LNCaP clone FGC (cell line): ENCODE data around the gene IFIT3.

ENCODE experiments used
- DNase-seq: peaks from one replicate; pipeline ENCODE4 v3.0.0-alpha.2; 2011; ENCODE audit warnings: low read depth
- H3K4me3 ChIP-seq: 2 replicates; pipeline ENCODE4 v1.5.1; 2011; ENCODE audit warnings: mild to moderate bottlenecking, low read depth, low read length, control low read depth
- CTCF ChIP-seq: IDR thresholded peaks from 2 replicates; pipeline ENCODE4 v1.5.1; 2012; ENCODE audit warnings: mild to moderate bottlenecking; ENCODE audit not compliant: control insufficient read depth, insufficient read depth; ENCODE audit errors: extremely low read depth

IFIT3 gene

GRCh38 chr10:89327803-89328441 lies at the start of gene IFIT3:
Gene IFIT3, plus strand, starts transcription at chr10:89327997. Its CDS starts 77 bp downstream, at chr10:89328074.
- no peak for TF ChIP-seq CTCF
- H3K4me3 ChIP-seq, result peak within 1 kb of the TSS; percentile 47
- DNase-seq, result no peak

- no peak for DNase-seq
- H3K4me3 ChIP-seq, result no peak overlapping the region
- no peak for TF ChIP-seq CTCF
These were observed 49.7 kb upstream of the IFIT3 start for GRCh38 chr10:89278034-89278535.

- no peak for DNase-seq
- H3K4me3 ChIP-seq, result no peak overlapping the region
- no peak for TF ChIP-seq CTCF
These were observed 48.9 kb upstream of the IFIT3 start for GRCh38 chr10:89278900-89279392.

GRCh38 chr10:89279421-89279869 lies 48.4 kb upstream of the IFIT3 start:
- TF ChIP-seq CTCF, result no peak
- DNase-seq, result no peak
- H3K4me3 ChIP-seq, result no peak overlapping the region

- no peak for DNase-seq
- H3K4me3 ChIP-seq, result no peak overlapping the region
- no peak for TF ChIP-seq CTCF
These were observed 47.3 kb upstream of the IFIT3 start for GRCh38 chr10:89280508-89280907.

GRCh38 chr10:89281606-89282395 lies 46.0 kb upstream of the IFIT3 start:
- no peak for DNase-seq
- no peak for TF ChIP-seq CTCF
- no peak overlapping the region for H3K4me3 ChIP-seq
